Fibroblast of skin of right biceps (primary cell): ENCODE data around the gene CAPN5.

ENCODE experiments used
- DNase-seq: peaks from one replicate; pipeline ENCODE4 v3.0.0-alpha.2; 2013

CAPN5 gene

DNA sequence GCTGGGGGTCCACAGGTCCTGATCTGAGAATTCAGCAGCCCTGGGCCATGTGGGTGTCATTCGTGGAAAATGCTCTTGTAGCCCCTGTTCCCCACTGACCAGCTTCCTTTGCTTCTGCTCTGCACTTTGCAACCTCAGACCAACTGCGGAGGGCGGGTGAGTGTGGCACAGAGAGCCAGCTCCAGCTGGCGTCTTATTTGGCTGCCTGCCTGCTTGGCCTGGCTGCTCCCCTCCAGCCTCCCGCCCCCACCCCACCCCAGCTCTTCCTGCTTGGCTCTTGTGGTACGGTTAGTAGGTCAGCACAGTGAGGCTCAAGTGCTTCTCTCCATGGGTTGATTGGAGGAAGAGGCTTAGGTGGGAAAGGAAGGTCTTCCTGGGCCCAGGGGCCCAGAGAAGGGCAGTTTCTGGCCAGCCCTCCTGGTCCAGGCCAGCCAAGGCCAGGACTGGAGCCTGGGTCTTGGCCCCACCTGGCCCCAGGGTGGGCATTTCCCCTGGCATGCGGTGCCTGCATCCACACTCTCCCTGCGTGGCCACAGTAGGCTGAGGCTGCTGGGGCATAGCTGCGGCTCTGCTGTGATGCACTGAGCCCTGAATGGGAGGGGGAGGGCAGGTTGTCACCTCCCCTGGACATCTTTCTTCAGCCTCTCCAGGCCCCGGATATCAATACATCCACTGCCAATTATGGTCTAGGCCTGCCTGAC is 87.8 kb downstream of the CAPN5 start:
- DNase-seq, result no peak

DNA sequence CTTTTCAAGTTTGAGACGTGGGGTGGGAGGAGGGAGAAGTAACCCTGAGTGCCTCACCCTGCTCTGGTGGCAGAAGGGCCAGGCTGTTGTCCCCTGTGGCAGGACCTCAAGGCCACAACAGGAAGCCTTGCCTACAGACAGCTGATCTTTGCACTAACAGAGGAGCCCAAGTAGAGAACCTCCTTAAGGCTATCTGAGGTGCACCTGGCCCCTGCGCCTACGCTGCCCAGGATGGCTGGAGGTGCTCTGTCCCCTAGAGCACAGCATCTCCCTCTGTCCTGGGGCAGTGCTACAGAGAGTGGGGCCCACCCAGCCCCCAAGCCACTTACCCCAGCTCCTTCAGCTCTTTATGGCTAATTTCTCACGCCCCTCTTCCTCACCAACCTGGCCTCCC is 88.3 kb downstream of the CAPN5 start:
- no peak for DNase-seq

DNA sequence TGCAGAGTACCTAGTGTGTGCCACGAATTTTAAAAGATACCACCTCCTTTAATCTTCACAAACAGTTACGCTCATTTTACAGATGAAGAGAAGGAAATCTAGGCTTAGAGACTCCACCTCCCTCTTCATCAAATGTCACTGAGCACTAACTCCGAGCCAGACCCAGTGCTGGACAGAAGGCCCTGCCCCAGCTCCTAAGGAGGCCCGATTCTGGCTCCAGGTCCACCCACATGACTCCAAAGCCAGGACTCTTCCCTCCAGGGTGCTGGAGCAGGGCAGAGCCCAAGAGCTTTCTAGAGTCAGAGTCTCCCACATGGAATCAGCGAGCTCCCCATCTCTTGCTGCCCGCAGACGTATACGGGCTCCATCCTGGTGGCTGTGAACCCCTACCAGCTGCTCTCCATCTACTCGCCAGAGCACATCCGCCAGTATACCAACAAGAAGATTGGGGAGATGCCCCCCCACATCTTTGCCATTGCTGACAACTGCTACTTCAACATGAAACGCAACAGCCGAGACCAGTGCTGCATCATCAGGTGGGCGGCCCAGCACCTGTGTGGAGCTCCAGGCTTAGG is 88.9 kb downstream of the CAPN5 start:
- DNase-seq, result no peak

DNA sequence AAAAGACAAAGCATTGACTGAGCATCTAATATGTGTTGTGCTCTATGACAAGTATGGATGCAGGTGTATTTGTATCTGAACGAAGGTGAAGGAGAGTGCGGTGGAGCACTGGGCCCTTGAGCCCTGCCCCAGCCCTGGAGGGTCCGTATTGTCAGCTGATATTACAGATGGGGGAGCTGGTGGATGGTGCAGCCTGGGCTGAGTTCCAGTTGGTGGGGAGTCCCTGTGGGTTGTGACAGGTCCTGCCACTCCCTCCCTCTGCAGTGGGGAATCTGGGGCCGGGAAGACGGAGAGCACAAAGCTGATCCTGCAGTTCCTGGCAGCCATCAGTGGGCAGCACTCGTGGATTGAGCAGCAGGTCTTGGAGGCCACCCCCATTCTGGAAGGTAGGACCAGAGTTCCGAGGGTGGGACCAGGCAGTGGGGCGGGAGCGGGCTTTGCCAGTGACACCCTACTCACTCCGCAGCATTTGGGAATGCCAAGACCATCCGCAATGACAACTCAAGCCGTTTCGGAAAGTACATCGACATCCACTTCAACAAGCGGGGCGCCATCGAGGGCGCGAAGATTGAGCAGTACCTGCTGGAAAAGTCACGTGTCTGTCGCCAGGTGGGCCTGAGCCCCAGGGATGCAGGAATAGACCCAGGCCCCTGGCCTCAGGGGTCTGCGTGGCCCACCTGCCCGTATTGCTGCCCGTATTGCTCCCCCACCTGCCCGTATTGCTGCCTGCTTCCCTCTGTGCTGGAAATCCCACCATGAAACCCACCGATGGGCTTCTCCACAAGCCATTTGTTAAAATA is 89.8 kb downstream of the CAPN5 start:
- DNase-seq, result no peak

DNA sequence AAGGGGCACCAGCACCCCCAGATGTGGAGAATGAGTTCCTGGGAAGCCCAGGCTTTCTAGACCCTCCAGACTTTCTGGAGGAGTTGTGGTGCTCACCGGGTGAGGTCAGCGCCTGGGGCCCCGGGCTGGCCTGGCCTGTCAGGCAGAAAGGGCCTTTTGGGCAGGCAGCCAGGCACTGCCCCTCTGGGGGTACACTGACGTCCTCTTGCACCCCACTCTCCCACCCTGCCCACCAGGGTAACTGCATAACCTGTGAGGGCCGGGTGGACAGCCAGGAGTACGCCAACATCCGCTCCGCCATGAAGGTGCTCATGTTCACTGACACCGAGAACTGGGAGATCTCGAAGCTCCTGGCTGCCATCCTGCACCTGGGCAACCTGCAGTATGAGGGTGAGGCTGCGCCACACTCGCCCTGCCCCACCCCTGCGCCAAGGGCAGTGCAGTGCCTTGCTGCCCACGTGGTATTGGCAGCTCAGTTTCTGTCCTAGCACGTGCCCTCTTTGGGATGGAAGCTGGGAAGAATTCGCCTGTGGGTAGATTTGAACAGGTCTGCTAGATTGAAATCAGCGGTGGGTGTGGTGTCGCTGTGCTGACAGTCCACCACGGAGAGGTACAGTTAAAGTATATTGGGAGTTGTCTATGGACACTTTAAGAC is 91.4 kb downstream of the CAPN5 start:
- DNase-seq, result no peak

DNA sequence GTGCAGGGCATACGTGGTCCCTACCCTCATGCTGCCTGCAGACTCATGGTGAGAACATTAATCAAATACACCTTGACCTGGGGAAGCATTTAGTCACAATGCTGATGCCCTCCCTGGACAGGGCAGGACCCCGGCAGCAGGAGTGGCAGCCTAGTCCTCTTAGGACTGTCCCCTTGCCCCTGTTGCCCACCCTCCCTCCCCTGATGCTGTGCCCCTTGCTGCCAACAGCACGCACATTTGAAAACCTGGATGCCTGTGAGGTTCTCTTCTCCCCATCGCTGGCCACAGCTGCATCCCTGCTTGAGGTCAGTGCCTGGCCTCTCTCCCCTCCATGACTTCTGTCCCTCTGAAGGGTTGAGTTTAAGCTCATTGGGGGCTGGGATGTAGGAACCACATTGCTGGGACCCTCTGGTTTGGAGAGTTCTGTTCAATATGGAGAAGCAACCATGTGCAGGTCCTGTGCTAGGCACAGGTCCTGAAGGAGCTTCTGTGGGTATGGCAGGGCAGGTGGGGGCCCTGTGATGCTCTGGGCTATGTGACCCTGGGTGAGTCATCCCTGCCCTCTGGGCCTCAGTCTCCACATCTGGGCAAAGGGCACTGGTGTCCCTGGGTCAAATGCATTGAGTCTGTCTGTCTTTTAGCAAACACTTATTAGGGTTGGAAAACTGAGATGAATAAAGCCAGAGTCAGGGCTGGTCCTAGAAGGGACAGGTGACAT is 92.6 kb downstream of the CAPN5 start:
- DNase-seq, result no peak

DNA sequence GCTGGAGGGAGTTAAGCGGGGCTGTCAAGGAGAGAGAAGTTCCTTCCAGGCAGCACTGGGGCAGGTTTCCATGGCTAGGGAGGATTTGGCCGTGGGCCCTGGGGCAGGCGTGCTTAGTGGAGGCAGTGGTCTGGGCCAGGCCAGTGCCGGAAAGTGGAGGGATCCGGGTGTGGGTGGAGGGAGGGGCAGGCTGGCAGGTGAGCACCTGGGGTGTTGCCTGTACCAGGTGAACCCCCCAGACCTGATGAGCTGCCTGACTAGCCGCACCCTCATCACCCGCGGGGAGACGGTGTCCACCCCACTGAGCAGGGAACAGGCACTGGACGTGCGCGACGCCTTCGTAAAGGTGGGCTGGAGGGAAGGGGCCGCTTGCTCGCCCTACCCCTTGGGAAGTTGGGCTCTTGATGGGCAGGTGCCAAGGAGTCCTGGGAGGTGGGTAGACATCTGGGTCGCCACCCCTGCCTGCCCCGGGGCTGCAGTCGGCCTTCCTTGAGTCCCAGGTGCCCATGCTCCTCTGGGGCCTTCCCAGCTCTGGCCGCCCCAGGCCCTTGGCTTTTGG is 93.2 kb downstream of the CAPN5 start:
- no peak for DNase-seq

DNA sequence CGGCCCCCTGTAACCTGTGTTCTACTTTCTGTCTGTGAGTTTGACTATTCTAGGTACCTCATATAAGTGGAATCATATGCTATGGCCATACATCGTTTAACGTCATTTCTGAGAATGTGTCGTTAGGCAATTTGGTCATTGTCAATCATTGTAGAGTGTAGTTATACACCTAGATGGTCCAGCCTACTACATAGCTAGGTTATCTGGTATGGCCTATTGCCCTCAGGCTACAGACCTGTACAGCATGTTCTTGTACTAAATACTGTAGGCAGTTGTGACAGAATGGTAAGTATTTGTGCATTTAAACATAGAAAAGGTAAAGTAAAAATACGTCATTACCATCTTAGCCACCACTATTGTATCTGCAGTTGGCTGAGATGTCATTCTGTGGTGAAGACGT is 96.5 kb downstream of the CAPN5 start:
- DNase-seq, result no peak

DNA sequence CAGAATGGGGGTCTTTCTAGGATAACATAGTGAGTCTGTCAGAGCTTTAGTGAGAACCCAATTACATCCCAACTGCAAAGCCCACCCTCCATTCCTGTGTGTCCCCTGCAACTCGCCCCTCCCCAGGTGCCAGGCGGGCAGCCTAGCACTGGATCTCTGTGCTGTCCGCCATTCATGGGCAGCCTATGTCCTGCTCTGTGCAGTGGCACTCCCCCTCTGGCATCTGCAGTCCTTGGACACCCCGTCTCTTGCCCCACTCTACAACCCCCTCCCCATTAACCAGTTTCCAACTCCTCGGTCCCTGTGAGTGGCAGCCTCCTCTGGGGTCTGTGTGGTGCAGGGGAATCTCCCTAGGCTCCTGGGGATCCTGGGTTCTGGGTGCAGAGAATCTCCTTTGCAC is 98.3 kb downstream of the CAPN5 start:
- no peak for DNase-seq

DNA sequence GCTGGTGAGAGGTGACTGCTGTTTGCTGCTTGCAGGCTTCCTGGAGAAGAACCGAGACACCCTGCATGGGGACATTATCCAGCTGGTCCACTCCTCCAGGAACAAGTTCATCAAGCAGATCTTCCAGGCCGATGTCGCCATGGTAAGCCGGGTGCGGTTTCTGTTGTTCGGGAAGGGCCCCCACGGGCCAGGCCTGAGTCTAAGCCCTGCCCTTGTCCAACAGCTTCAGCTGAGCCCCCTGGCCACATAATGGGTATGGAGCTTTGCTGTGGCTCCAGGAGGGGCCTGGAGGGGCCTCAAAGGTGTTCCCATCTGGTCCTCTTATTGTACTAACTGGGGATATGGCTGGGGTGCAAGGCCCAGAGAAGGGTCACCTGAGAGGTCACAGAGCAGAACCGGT is 99.2 kb downstream of the CAPN5 start:
- no peak for DNase-seq

DNA sequence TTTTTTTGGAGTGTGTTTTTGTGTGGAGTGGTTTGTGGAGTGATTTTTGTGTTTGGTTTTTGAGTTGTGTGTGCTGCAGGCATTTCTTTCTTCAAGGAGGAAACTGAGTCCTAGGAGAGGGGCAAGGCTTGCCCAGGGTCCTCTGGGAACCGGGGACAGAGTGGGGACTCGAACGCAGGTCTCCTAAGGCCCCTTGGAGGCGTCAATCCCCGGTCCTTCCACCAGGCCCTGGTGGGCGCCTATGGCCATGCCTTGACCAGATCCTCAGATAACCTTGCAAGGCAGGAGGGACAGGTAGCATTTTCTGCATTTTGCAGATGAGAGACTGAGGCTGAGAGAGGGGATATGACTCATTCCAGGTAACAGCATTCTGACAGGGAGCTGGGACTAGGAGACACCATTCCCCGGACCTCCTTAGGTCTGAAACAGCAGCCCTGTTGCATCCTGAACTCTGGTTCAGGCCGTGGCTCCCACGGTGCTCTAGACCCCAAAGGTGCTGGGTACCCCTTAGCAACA is 100.4 kb downstream of the CAPN5 start:
- no peak for DNase-seq

DNA sequence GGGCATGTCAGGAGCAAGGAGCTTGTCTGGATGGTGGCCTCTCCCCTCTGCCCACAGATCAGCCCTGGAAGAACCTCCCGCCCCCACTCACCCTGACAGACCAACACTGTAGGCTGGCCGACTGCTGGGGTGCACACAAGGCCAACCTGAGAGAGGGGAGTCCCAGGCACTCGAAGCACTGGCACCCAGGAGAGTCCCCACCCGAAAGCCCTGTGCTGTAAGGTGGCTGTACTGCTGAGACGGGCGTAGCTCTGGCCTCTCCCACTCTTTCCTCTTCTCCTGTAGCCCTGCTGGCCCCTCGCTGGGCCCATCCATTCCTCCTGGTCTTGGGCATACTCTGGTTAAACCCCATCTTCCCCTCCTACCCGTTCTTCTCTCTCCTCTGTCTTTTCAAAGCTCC is 101.0 kb downstream of the CAPN5 start:
- DNase-seq, result no peak

DNA sequence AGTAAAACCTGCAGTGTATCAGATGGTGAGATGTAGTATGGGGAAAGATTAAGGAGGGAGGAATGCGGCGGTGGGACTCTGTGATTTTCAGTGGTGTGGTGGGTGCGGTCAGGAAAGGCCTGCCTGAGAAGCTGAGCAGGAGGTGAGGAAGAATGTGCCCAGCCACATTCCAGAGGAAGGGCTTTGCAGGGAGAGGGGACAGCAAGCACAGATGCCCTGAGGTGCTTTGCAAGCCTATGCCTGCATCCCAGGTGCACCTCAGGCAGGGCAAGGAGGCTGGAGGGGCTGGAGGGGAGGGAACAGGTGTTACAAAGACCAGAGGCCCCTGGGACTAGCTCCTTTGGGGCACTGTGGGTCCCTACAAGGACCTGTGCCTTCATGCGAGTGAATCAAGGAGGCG is 103.3 kb downstream of the CAPN5 start:
- DNase-seq, result no peak

DNA sequence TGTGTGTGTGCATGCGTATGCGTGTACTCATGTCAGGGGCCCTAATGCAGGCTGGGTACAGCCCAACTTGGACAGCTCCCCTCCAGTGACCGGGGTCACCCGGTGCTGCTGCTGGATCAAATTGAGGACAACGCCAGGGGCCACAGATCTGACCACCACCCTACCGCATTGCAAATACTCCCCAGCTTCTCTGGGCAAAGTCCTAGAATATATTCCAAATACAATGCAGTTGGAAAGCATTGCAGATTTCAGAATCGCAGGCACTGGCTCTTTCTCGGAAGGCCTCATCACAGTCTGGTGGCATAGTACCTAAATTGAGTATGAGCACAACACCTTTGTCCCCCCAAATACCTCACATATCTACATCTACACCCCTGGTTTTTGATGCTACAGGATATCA is 104.5 kb downstream of the CAPN5 start:
- no peak for DNase-seq

DNA sequence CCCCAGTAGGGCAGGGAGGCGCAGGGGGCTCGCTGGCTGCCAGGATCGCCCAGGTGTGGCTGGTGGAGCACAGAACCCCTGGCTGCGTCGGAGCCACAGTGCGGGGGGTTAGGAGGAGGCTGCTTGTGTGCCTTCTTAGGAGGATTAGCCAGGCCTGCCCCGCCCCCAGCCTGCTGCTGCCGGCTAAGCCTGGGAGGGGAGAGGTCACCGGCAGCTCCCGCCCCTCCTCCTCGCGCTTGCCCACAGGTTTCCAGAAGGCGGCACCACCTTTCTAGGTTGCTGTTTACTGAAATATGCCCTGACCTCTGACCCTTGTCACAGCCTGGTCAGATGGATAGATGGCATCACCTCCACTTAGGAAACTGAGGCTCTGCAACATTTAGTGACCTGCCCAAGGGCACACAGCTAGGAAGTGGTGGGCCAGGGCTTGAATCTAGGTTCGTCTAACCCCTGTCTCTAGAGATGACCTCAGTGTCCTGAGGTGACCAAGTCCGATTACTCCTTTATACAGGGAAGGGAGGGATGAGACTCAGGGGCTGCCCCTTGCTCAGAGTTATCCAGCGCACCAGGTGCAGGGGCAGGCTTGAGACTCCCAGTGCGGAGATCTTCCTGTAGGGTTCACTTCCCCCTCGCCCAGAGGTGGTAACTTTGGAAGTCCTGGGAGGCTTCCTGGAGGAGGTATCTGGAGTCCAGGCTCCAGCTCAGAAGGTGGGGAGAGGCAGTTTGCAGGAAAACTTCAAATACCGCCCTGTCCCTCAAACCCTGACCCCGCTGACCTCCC is 105.3 kb downstream of the CAPN5 start:
- DNase-seq, result no peak

DNA sequence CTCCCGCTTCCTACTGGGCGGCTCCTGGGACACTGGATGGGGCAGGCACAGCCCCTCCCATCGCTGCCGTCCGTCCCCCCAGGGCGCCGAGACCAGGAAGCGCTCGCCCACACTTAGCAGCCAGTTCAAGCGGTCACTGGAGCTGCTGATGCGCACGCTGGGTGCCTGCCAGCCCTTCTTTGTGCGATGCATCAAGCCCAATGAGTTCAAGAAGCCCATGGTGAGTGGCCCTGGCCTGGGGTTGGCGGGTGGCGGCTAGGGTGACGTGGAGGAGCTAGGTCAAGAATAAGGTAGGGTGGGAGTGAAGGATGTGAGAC is 105.9 kb downstream of the CAPN5 start:
- DNase-seq, result peak; percentile 2

DNA sequence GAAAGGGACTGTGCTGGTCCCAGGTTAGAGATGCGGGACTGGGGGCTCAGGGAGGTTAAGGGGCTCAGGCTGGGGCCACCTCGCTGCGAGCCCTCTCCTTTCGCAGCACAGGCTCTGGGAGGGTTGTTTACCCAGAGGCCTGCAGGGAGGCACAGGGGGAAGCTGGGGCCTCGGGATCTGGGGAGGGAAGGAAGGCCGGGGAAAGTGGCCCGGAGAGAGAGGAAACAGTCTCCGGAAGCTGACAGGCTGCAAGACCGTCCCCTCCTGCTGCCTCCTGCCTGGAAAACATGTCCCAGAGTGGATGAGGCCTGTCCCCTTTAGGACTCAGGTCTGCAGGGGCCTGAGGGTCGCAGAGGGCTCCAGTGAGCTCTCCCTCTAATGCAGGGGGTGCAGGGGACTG is 106.7 kb downstream of the CAPN5 start:
- DNase-seq, result no peak

DNA sequence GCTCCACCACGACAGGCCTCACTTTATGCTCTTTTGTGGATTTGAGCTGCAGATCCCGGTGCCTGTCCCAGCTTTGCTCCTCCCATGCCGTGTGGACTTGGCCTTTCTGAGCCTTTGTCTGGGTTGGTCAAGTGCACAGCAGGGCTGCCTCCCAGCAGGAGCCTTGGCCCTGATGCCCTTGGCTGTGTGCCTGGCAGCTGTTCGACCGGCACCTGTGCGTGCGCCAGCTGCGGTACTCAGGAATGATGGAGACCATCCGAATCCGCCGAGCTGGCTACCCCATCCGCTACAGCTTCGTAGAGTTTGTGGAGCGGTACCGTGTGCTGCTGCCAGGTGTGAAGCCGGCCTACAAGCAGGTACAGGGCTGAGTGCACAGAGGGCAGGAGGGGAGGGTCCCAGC is 107.8 kb downstream of the CAPN5 start:
- DNase-seq, result no peak

DNA sequence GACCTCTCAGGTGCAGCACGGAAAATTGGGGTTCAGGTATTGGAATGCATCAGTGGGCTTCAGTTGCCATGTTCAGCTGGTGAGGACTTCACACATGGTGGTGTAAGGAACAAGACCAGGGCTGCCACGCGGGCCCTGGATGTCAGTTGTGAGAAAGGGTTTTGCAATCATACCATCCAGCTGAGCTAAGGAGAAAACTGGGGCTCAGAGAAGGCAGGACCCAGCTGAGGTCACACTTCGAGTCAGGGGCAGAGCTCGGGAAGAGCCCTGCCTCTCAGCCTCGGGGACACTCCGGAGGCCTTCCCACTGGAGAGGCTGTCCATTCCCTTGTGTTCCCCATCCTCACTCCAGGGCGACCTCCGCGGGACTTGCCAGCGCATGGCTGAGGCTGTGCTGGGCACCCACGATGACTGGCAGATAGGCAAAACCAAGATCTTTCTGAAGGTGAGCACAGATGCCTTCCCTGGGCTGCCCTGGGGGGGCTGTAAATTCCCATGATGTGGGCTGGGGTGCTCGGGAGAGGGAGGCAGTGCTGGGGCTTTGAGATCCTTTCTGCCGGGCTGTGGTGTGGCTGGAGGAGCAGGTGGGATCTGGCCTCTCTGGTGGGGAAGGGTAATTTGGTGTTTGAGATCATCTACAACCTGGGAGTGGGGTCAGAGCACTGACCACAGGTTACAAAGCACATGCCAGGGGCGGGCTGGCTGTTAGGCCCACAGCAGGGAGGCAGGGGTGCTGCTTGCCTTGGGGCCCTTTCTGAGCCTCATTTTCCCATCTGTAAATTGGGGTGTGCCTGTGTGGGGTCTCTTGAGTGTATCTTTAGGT is 108.5 kb downstream of the CAPN5 start:
- DNase-seq, result no peak
